GM19438 (cell line): ENCODE measurements around the gene DENND2A.

ENCODE experiments used
- ATAC-seq: cut with Tn5 transposase; IDR thresholded peaks from one replicate; pipeline ENCODE4 v1.9.1; 2021; ENCODE audit warnings: low read depth; ENCODE audit not compliant: unreplicated experiment

The DENND2A gene

GRCh38 chr7:140476698-140477261 is 163.8 kb downstream of the DENND2A start:
- no peak for ATAC-seq

DNA sequence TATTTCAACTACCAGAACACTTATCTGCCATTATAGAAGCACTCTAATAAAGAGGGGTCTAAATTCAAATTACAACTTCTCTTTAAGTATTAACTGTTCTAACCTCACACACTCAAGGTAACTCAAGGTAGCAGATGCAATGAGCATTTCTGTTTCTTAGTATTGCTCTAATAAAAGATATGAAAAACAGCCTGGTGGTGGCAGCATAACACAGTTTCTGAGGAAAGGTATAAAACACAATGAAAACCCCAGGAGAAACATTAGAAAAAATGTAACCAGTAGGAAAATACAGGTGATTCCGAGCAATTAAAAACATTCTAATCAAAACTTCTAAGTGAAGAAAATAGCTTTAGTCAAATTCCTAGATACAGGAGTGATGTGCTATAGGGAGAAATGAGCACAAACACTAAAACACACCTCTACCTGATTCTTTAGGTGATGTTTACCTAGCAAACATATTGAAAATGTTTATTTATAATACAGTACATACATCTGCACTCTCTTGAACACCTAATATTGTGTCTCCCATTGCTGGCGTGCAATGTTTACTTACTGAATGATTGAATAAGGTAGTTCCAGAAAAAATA is 164.8 kb downstream of the DENND2A start:
- ATAC-seq = no peak
